SK-N-SH treated with all-trans-retinoic acid at 6 μM for 48 hours (cell line): ENCODE results near the gene CISD1.

Experiments
- BACH2 ChIP-seq: fragments of 250-450 bp; sonication (Bioruptor Pico); IDR thresholded peaks from 2 replicates; pipeline ENCODE4 v1.9.0; 2021; ENCODE audit warnings: mild to moderate bottlenecking, borderline replicate concordance
- CSDC2 ChIP-seq: fragments of 250-450 bp; sonication (Bioruptor Pico); IDR thresholded peaks from 2 replicates; pipeline ENCODE4 v1.5.0; 2020; ENCODE audit warnings: mild to moderate bottlenecking, moderate library complexity
- GLIS3 ChIP-seq: fragments of 250-450 bp; sonication (Bioruptor Pico); IDR thresholded peaks from 2 replicates; pipeline ENCODE4 v1.5.0; 2020; ENCODE audit warnings: mild to moderate bottlenecking, moderate library complexity
- PPARA ChIP-seq: fragments of 250-450 bp; sonication (Bioruptor Pico); IDR thresholded peaks from 2 replicates; pipeline ENCODE4 v1.5.0; 2020; ENCODE audit warnings: mild to moderate bottlenecking, borderline replicate concordance
- RARB ChIP-seq: fragments of 250-450 bp; sonication (Bioruptor Pico); IDR thresholded peaks from 2 replicates; pipeline ENCODE4 v1.8.0; 2021; ENCODE audit warnings: mild to moderate bottlenecking, moderate library complexity
- SNAI2 ChIP-seq: fragments of 250-450 bp; sonication (Bioruptor Pico); IDR thresholded peaks from 2 replicates; pipeline ENCODE4 v1.5.0; 2020; ENCODE audit warnings: mild to moderate bottlenecking, moderate library complexity
- ZC3H10 ChIP-seq: fragments of 250-450 bp; sonication (Bioruptor Pico); IDR thresholded peaks from 2 replicates; pipeline ENCODE4 v1.5.1; 2021; ENCODE audit warnings: mild to moderate bottlenecking, moderate library complexity
- ZFP3 ChIP-seq: fragments of 250-450 bp; sonication (Bioruptor Pico); IDR thresholded peaks from 2 replicates; pipeline ENCODE4 v1.5.0; 2020; ENCODE audit warnings: mild to moderate bottlenecking, moderate library complexity
- ZFP30 ChIP-seq: fragments of 450-650 bp; formaldehyde crosslinking; IDR thresholded peaks from 2 replicates; pipeline ENCODE4 v1.5.0; 2022; ENCODE audit warnings: mild to moderate bottlenecking, moderate library complexity
- ZNF70 ChIP-seq: fragments of 450-650 bp; formaldehyde crosslinking; IDR thresholded peaks from 2 replicates; pipeline ENCODE4 v1.5.0; 2020; ENCODE audit warnings: mild to moderate bottlenecking, moderate library complexity
- TF ChIP-seq, protein P1 (sequence below): fragments of 250-450 bp; sonication (Bioruptor Pico); IDR thresholded peaks from 2 replicates; pipeline ENCODE4 v1.8.0; 2020; ENCODE audit warnings: mild to moderate bottlenecking, moderate library complexity, borderline replicate concordance

- no peak for TF ChIP-seq ZFP30 (CRISPR knock-in tag)
- no peak for TF ChIP-seq GLIS3
- TF ChIP-seq BACH2 (CRISPR knock-in tag), result no peak
- TF ChIP-seq, protein P1, sequence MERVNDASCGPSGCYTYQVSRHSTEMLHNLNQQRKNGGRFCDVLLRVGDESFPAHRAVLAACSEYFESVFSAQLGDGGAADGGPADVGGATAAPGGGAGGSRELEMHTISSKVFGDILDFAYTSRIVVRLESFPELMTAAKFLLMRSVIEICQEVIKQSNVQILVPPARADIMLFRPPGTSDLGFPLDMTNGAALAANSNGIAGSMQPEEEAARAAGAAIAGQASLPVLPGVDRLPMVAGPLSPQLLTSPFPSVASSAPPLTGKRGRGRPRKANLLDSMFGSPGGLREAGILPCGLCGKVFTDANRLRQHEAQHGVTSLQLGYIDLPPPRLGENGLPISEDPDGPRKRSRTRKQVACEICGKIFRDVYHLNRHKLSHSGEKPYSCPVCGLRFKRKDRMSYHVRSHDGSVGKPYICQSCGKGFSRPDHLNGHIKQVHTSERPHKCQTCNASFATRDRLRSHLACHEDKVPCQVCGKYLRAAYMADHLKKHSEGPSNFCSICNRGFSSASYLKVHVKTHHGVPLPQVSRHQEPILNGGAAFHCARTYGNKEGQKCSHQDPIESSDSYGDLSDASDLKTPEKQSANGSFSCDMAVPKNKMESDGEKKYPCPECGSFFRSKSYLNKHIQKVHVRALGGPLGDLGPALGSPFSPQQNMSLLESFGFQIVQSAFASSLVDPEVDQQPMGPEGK (CRISPR knock-in tag), result no peak
- TF ChIP-seq RARB, result no peak
- TF ChIP-seq ZNF70 (CRISPR knock-in tag), result no peak
- TF ChIP-seq SNAI2 (CRISPR knock-in tag), result no peak
- TF ChIP-seq CSDC2 (CRISPR knock-in tag), result no peak
- no peak for TF ChIP-seq PPARA
- no peak for TF ChIP-seq ZFP3 (CRISPR knock-in tag)
- no peak for TF ChIP-seq ZC3H10 (CRISPR knock-in tag)
These were observed 66.5 kb downstream of the CISD1 start for GRCh38 chr10:58335306-58336005.
